Fibroblast of mammary gland (primary cell): ENCODE results near the gene ARPC5L.

Source experiments
- DNase-seq: peaks from one replicate; pipeline ENCODE4 v3.0.0-alpha.2; 2010; ENCODE audit warnings: low read depth
- H3K4me3 ChIP-seq: 2 replicates; pipeline ENCODE4 v1.5.1; 2011; ENCODE audit warnings: low read depth, mild to moderate bottlenecking, low read length, moderate library complexity; ENCODE audit not compliant: control insufficient read depth
- TF ChIP-seq, protein P1 (sequence below): conservative IDR thresholded peaks from 2 replicates; pipeline ENCODE4 v1.5.1; 2011; ENCODE audit warnings: low read depth, low read length, inconsistent platforms; ENCODE audit not compliant: control insufficient read depth, insufficient read depth

The ARPC5L gene

DNA sequence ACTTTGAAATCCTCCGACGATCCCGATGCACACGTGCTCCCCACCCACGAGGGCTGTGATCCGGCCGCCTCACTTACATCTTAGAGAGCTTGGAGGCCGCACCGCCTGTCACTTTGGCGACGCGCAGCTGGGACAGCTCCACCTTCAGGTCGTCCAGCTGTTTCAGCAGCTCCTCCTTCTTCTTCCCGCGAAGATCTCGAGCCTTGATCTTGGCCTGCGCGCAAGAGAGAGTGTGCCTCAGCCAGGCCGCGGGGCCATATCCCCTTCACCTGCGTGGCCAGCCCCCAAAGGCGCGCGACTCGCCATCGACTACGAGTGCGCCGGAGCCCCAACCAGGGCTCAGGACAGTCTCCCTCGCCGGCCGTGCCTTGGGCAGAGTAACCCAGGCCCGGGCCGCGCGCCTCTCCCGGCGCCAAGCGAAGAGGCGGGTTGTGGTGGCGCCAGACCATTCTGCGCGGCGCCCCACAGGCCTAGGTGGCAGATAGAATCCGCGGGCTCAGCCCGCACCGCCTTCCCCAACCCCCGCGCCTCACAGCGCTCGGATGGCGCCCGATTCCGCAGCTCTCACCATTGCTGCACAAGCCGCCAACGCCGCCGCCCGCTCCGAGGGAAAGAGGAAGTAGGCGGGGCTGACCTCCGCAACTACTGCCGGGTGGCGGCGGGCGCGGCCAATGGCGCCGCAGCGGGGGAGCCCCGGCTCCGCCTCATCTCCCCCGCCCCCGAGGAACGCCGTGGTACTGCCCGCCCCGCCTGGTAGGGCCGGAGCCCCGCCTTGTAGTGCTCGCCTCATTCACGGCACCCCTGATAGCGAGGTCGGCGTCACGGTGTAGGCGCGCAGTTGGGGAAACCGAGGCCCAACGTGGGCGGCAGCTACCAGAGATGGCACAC, at the start of gene ARPC5L, which contains the start of gene RPL35:
TSS of gene ARPC5L (plus strand) at position 789 of the 888 bp plus-strand sequence. CDS start 7,161 bp downstream, outside the sequence.
TSS of gene RPL35 (minus strand) at position 616 of the 888 bp plus-strand sequence. CDS start at position 571, 45 bp downstream.
- TF ChIP-seq, protein P1, sequence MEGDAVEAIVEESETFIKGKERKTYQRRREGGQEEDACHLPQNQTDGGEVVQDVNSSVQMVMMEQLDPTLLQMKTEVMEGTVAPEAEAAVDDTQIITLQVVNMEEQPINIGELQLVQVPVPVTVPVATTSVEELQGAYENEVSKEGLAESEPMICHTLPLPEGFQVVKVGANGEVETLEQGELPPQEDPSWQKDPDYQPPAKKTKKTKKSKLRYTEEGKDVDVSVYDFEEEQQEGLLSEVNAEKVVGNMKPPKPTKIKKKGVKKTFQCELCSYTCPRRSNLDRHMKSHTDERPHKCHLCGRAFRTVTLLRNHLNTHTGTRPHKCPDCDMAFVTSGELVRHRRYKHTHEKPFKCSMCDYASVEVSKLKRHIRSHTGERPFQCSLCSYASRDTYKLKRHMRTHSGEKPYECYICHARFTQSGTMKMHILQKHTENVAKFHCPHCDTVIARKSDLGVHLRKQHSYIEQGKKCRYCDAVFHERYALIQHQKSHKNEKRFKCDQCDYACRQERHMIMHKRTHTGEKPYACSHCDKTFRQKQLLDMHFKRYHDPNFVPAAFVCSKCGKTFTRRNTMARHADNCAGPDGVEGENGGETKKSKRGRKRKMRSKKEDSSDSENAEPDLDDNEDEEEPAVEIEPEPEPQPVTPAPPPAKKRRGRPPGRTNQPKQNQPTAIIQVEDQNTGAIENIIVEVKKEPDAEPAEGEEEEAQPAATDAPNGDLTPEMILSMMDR: no peak
- DNase-seq: peak; percentile 86
- peak within 1 kb of the TSS; percentile 98 for H3K4me3 ChIP-seq

DNA sequence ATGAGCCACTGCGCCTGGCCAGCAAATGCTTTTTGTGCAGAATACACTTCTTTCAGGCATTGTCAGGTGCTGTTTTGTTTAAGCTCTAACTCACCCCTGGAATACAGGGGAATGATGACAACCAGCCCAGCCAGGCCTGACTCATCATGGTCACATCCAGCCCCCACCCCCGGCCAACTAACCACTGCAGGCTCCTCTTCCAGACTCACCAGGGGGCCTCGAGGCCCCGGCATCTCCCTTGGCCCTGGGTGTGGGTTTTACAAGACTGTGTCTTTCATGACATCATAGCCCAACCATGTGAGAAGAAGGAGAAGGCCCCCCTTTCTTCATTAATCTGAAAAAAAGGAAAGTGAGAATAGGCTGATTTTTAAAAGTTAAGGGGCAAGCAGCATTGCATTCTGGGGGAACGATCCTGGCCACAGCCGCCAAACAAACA, 49.5 kb upstream of the ARPC5L start:
- DNase-seq: peak; percentile 98
- no peak overlapping the region for H3K4me3 ChIP-seq
- TF ChIP-seq, protein P1: no peak

DNA sequence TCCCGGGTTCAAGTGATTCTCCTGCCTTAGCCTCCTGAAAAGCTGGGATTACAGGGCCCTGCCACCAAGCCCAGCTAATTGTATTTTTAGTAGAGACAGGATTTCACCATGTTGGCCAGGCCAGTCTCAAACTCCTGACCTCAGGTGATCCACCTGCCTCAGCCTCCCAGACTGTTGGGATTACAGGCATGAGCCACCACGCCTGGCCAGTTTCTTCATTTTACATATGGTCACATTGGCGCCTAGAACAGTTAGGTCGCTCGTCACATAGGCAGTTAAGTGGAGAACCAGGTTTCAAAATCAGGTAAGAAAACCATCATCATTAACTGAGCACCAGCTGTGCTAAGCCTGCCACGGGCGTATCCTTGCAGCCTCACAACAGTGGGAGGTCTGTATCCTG, 48.9 kb upstream of the ARPC5L start:
- TF ChIP-seq, protein P1: no peak
- no peak for DNase-seq
- no peak overlapping the region for H3K4me3 ChIP-seq

DNA sequence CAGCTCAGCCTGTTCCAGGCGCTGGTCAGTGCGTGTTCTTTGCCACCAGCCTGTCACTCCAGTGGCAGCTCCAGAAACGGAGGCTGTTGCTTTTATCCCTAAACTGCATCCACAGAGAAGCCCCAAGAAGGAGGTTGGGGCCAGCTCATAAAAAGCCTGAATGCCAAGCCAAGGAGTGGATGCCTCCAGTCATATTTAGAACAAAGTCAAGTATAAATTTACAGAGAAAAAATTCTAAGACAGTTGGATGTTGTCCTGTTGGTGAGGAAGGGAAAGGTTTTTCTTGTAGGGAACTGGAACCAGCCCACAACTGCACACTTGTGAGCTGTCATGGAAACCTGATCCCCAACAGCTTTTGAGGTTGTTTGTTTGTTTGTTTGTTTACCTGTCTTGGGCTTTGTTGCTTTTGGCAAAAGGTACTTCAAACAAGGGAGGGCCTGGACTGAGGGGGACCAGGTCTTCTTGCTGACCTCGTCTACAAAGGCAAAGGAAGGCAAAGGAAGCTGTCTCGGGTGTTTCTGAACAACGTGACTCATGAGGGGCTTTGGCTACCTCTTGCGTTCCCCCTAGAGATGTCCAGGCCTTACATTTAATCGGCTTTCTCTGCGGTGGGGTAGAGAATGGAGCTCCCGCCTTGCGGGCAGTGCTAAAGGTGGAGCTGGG, 48.3 kb upstream of the ARPC5L start:
- TF ChIP-seq, protein P1: no peak
- no peak overlapping the region for H3K4me3 ChIP-seq

DNA sequence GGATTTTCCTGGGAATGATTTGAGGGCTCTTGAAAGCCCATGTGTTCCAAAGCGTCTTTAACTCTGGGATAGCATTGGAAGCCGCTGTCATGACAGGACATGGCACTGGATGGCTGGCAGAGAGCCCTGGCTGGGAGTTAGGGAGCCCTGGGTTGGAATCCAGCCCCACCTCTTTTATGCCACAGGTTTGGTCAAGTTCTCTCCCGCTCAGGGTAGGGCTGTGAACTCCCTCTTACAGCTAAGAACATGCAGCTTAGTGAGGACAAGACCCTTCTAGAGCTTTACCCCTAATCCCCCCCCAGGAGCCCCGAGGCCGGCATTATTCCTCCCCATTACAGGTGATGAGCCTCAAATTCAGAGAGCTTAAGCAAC, 47.8 kb upstream of the ARPC5L start:
- DNase-seq: no peak
- TF ChIP-seq, protein P1: no peak

More for the DNA sequence above, 48.3 kb upstream of the ARPC5L start:
- no peak for DNase-seq

DNA sequence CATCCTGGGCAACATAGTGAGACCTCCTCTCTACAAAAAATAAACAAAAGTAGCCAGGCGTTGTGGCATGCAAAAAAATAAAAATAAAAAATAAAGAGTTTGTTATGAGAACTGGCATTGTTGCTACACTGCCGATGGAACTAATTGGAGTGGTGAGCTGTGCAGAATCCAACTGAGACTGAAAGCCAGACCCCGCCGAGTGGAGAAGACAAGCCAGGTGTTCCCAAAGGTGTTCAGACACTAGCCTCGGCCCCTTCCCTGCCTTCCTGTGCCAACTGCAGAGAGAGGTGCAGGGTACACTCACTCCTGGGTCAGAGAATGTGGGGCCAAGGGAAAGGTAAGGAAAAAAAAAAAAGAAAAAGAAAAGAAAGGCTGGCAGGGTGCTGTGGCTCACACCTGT, 46.3 kb upstream of the ARPC5L start:
- TF ChIP-seq, protein P1: no peak
- no peak for DNase-seq
- H3K4me3 ChIP-seq: no peak overlapping the region

More for the DNA sequence above, 47.8 kb upstream of the ARPC5L start:
- H3K4me3 ChIP-seq: no peak overlapping the region
